HG03558 (cell line): ENCODE data around the gene TOMT.

Experiments used
- ATAC-seq: cut with Tn5 transposase; IDR thresholded peaks from one replicate; pipeline ENCODE4 v1.9.1; 2021; ENCODE audit warnings: moderate number of reproducible peaks; ENCODE audit not compliant: unreplicated experiment; ENCODE audit errors: extremely low read depth

The TOMT gene, protein sequence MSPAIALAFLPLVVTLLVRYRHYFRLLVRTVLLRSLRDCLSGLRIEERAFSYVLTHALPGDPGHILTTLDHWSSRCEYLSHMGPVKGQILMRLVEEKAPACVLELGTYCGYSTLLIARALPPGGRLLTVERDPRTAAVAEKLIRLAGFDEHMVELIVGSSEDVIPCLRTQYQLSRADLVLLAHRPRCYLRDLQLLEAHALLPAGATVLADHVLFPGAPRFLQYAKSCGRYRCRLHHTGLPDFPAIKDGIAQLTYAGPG

DNA sequence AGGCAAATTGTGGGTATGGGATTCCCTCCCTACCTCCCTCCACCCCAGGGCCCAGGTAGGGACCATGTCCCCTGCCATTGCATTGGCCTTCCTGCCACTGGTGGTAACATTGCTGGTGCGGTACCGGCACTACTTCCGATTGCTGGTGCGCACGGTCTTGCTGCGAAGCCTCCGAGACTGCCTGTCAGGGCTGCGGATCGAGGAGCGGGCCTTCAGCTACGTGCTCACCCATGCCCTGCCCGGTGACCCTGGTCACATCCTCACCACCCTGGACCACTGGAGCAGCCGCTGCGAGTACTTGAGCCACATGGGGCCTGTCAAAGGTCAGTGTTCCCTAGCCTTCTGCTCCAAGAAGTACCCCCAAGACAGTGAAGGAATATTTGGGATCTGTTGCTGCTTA lies at the start of gene TOMT:
Gene TOMT (plus strand): TSS at position 37 of the 400 bp plus-strand sequence. CDS start 28 bp downstream, at position 65.
- ATAC-seq, result no peak

DNA sequence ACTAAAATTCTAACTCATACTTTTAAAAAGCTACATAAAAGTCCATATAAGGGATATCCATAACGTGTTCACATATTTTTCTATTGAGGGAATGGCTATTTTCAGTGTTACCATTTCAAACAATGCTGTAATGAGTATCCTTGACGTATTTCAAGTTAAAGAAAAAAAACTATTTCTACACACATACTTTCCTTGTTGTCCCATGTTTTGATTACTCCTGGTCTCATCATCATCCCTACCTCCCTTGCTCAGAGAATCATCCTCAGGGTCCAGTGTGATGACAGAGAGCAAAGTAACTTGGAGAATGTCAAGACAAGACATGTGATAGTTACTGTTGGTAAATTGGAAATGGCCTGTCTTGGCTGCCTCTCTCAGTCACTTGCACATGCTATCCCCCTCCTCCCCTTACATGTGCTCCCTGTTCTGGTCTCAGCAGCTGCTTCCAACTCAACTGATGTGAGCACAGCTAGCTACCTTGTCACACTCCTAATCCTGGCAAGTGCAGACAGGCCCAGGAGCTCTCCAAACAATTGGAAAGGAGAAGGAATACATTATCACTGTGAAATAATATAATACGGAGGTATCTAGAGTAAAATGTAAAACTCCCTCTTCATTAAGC lies 47.2 kb upstream of the TOMT start:
- ATAC-seq, result no peak

DNA sequence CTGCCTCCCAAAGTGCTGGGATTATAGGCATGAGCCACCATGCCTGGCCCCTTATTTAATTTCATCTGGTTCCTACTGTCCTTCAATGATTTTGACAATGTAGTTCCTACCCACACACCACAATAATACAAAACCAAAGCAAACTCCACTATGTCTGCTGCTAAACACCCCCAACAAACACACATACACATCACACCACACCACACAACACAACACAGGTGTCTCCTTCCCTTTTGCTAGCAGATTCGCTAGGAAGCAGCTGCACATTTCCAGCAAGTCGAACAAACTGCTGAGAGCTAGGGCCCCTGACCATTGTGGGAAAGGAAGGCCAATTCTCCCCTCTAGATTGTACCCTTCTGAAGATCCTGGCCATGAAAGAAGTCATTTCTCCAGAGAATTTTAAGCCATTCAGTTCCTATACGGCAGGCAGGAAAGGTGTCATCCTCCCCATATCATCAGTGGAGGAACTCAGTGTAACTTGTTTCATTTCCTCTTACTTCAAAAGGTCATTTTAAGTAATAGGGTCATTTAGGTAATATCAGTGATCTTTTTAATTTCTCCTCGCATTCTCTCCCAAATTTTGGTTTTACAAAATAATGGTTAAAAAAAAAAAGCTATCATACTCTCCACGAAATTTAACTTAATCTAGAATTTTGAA lies 43.9 kb upstream of the TOMT start:
- no peak for ATAC-seq

DNA sequence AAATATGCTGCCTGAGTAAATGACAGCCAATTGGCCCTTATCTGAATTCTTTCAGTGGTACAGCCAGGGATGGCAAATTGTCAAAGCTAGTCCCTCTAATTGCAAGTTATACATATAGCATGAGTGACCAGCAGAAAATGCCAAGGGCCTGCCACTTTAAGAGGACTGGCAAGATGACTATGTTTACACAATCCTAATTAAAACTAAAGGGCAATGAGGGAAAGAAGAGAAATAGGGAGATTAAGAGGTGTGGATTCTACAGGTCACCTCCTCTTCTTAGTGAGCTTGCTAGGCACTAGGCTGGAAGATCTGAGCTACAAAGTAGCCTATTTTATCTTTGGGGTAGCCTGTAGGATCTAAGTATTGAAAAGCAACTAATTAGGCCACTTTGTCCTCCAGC lies 38.9 kb upstream of the TOMT start:
- no peak for ATAC-seq

DNA sequence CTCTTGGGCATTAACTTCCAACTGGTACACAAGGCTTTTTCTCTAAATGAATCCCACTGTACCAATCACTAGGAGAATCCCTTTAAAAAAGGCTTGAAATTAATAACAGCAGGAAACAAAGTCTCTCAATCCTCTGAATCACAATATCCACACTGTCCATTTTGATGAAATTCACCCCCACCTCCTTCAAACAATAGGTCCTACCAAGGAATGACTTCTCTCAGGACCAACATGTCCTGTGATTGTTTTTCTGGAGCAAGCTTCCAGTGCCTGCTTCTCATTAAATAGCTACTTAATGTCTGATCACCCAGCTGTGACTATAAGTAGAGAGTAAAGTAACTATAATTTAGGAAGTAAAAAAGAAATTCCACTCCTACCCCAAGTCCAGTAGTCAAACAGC lies 38.5 kb upstream of the TOMT start:
- ATAC-seq, result no peak

DNA sequence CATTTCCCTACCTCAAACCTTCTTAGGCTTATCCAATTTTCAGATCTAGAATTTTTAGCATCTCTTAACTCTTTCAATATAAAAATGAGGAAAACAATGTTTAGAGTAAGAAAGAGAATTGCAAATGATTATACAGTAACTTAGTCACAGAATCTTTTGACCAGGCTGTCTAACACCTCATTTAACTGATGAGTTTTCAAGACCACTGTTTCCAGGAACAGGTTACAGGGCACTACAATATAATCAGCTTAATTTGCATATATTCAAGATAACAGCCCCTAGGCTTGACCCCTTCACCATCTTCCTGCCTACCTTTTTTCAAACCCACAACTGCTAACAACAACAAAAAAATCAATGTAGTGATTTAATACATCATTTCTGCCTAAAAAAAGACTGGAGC lies 38.0 kb upstream of the TOMT start:
- ATAC-seq, result no peak

DNA sequence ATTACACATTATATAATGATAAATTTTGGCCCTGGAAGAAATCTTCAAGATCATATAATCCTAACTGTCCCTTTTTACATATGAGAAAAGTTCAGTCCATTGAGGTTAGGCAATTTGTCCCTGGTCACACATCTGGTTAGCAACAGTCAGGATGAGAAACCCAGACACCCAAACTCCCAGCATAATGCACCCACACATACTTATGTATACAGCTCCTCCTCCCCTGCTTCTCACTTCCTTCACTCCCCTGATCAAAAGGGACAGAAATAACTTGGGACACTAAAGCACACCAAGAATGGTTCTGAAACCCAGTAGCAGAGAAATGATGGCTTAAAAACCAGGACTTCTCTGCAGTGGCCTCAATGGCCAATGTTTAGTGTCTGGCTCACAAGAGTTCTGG lies 36.5 kb upstream of the TOMT start:
- no peak for ATAC-seq

DNA sequence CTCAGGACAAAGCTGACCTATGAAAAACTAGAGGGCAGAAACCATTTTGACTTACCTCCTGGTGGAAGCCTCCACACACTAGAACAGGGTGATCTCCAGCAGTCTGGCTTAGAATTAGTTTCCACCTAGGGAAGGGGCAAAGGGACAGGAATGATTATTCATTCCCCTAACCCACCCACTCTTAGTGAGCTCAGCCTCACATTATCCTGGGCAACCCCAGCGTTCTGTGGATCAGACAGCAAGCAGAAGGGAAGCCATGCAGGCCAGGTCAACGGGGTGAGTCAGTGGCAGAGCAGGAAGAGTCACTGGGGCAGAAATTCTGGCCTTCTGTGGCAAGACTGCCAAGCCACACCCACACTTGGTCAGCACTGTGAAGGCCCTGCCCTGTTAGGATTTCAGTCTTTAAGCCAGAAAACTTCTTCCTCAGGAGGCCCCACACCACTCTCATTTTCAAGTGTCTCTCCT lies 35.9 kb upstream of the TOMT start:
- ATAC-seq, result no peak

DNA sequence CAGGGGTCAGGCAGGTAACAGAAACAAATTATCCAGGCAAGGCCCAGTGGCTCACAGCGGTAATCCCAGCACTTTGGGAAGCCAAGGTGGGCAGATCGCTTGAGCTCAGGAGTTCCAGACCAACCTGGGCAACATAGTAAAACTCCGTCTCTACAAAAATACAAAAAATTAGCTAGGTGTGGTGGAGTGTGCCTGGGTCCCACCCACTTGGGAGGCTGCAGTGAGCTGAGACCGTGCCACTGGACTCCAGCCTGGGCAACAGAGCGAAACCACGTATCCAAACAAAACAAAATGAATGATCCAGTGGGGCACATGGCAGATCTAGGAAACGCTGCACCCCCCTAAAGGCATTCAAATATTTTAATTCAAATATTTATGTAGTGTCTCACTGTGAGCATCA lies 35.2 kb upstream of the TOMT start:
- no peak for ATAC-seq

DNA sequence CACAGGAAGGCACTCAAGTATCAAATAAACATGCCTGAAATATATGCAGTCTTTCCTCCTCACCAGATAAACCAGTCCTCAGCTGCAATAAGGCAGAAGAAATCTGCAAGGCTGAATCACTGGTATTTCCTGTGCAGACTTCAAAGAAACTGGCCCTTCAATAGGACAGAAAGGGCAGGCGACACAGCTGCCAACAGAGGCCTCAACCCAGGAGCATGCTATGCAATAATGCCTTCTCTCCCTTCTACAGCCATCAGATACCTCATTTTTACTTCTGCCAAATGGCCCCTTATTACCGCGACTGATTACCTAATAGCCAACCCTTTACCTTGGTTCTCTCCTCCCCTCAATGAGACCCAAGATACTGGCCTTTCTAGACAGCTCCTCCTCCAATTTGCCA lies 33.4 kb upstream of the TOMT start:
- ATAC-seq, result no peak

DNA sequence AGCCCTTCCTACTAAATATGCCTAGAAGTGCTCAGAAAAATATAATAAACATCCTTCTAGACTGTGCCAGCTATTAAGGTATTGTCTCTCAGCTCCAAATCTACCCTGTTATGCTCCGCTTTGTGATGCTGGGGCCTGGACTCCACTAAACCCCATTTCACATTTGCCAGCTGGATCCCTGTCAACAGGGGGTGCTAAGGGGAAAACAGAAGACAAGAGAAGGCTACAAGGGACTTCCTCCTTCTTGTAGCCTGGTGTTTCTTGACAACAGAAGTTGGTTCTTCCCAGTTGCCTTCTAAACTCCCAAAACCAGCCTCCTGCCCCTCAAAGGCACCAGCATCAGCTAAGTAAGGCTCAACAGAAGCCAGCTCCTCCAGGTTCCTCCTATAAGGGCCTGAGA lies 30.6 kb upstream of the TOMT start:
- ATAC-seq, result no peak

DNA sequence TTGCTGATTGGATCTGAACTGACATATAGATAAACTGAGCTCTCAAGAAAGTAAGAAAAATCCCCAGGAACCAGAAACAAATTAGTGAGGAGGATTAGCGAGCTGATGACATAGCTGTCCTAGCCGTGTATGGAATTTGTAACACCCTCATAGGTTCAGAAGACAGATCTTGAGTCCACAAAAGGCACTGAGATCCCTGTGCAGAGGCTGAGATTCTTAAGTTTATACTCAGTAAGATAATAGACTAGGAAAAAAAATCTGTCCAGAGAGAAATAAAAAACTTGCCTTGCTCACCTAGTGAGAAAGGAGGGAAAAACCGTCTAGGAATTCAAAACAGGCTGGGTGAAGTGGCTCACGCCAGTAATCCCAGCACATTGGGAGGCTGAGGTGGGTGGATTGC lies 30.0 kb upstream of the TOMT start:
- no peak for ATAC-seq

DNA sequence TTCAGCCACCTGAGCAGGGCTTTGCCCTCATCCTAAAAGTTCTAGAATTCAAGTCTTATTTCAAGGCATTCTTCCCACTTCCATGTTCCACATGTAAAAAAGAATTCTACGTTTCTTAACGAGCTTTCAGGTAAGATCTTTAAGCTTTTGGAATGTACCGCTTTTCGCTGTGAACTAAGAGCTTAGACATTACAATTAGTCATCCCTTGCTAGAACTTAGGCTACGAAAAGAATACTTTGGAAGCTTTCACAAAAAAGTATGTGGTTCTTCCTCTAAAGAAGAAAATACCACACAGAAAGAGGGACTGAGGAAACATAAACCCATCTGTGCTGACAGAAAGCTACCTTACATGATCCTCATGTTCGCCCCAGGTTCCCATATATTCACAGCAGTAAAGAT lies 27.2 kb upstream of the TOMT start:
- no peak for ATAC-seq

DNA sequence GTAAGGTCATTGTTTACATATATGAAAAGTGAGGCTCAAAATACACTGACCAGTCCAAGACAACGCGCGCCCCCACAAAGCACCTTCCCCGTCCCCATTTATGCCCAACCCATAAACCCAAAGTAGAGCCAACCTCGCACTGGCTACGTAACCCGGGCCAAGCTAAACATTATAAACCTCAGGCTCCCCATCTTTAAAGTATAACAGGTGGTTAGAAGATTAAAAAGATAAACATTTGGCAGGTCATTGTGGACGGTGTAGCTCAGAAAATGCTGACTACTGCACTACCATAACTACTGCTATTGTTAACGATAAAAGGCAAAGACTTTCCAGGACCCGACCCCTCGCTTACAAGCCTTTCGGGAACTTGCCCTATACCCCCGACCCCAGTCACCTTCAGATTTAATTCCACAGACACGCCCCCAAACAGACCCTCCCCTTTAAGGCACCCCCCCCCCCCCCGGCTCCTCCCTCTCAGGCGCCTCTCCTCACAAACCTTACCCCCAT lies 25.9 kb upstream of the TOMT start:
- no peak for ATAC-seq

DNA sequence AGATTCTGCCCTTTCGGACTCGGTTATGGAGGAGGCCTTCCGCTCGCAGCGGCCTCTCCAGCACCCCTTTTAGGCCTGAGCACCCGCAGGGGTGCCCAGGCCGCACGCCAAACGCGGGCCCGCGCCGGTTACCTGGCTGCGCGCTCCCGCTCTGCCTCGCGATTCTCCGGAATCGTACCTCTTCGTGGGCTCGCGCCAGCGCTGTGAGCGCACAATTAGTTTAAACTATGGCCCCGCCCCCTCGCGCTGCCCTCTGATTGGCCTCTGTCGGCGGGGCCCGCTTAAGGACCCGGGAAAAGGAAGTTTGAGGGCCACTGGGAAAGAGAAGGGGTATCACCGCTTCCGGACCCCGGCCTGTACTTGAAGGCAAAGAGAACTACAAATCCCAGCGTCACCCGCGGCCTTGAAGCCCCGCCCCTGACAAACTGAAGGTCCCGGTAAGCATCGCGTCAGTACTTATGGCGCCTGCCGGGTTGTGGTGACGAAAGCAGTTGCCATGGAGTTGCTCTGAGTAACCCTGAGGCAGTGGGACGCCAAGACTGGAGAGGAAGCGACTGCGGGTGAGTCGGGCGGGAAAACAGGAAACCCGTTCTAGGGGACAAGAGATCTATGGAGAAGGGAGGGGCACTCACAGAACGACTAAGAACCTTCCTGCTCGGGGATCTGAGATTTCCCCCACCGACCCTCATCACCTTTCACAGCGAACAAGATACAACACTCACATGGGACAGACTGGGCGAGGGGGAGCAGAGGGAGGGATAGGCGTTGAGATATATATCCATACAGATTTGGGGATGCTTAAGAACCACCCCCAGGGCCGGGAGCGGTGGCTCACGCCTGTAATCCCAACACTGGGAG lies 25.2 kb upstream of the TOMT start, which contains the start of the genes LRRC51 and NUMA1:
Gene LRRC51 (plus strand): TSS at position 525 of the 858 bp plus-strand sequence. CDS start 8,234 bp downstream, outside the sequence.
Gene NUMA1 (minus strand): TSS at position 217 of the 858 bp plus-strand sequence. CDS start 44,599 bp downstream, outside the sequence.
- ATAC-seq, result peak; percentile 86

DNA sequence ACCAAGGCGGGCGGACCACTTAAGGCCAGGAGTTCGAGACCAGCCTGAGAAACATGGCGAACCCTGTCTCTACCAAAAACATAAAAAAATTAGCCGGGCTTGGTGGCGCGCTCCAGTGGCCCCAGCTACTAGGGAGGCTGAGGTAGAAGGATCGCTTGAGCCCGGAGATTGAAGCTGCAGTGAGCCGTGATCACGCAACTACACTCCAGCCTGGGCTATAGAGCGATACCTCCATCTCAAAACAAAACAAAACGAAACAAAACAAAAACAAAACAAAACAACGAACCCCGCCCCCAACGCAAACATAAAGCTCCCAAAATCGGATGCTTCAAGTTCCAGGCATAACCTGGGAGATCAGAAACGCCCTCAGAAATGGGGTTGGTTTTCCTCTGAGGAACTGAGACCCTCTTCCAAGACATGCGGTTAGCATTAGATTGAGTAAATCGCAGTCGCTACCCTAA lies 24.5 kb upstream of the TOMT start:
- ATAC-seq, result no peak

DNA sequence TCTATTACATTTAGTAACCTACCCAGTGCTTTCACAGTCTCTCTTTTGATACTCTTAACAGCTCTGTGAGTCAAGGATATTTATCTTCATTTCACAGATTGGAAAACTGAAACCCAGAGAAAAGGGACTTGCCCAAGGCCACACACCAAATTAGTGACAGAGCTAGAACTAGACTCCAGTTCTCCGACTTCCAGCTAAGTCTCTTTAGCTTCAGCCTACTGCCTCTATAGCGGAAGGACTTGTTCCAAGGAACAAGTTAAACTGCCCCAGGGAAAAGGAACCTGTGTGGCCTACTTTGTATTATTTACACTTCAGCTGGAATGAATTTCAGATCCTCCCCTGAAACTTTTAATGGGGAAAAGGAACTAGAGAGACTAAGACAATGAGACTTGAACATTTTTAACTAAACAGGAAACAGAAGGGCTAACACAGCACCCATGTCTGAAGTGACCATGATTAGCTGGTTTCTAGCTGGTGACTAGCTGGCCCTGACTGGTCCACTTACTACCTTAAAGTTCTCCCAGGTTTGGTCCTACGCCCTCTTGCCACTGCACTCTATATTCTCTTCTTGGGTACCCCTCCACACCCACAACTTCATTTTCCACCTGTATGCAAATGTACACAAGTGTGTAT lies 23.8 kb upstream of the TOMT start:
- ATAC-seq, result no peak

DNA sequence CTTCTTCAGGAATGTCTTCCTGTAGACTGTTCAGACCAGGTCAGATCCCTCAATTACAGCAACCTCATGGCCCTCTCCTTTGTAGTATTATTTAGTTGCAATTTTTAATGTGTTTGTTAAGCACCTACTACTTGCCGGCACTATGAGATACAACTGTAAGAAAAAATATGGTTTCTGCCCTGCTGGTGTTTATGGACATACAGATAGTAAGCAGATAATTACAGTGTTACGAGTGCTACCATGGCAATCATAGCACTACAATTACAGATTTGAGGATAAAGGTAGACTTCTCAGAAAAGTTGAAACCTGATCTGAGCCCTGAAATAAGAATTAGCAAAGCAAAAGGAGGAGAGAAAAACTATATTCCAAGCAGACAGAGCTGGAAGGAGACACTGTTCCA lies 22.3 kb upstream of the TOMT start:
- no peak for ATAC-seq

DNA sequence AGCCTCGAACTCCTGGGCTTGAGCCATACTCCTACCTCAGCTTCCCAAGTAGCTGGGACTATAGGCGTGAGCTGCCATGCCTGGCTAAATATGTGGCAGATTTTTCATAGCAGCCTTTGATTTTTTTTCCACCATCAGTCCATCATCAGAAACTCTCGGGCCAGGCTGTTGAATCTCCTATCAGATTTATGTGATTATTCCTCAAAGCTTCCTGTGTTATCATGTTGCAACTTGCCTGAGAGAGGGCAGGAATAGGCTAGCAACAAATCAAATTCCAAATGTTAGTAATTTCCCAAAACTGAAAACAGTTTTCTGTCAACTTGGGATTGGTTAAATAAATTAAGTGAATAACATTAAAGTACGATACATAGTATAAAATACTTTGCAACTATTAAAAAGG lies 21.6 kb upstream of the TOMT start:
- ATAC-seq, result no peak

DNA sequence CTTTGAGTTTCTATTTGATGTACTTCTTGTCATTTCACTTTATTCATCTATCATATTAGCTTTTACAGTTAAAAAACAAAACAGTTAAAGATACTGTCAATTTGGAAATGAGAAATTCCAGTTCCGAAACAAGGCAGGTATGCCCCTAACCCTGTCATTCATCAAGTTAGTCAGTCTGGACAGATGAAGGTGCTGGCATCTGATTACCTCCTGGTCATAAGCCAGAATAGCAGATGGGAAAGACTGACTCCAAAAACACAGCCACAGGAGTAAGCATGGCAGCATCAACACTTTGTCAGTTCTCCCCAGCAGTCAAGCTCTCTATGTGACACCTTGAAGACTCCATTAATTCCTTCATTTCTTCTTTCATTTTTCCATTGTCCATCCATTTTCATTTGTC lies 20.8 kb upstream of the TOMT start:
- ATAC-seq, result no peak
